Neural cell (in vitro differentiated cells): ENCODE data around the gene CD58. TPM values are rescaled to one million over a fixed set of nuclear protein-coding genes. Genes with fewer than 3 reads are reported as not detected.
"Not testable (repeated sequence)": the region's sequence is repeated elsewhere in the genome, so short reads cannot be mapped to it uniquely, and the experiment has no call there.

Experiments
- H2AFZ ChIP-seq: fragments of 200-600, 300-800 bp; sonication (generic), shearing (Covaris generic); 2 replicates; pipeline ENCODE4 v1.6.0; 2014; ENCODE audit warnings: low read depth, mild to moderate bottlenecking, antibody characterized with exemption, low read length, moderate library complexity
- H3F3A ChIP-seq: fragments of 200-600 bp; shearing (Covaris generic); 2 replicates; pipeline ENCODE4 v1.6.1; 2016; ENCODE audit warnings: mild to moderate bottlenecking, moderate library complexity, mixed read lengths, antibody characterized with exemption, low read length; ENCODE audit not compliant: insufficient read depth, poor library complexity, severe bottlenecking
- H3K27ac ChIP-seq: fragments of 200-600, 300-800 bp; sonication (generic), shearing (Covaris generic); 2 replicates; pipeline ENCODE4 v1.5.1; 2014; ENCODE audit warnings: mild to moderate bottlenecking, low read length, moderate library complexity
- H3K27me3 ChIP-seq: fragments of 300-800, 200-600 bp; sonication (generic), shearing (Covaris generic); 2 replicates; pipeline ENCODE4 v1.6.0; 2014; ENCODE audit warnings: mild to moderate bottlenecking, low read depth, low read length, moderate library complexity; ENCODE audit not compliant: insufficient read depth
- H3K36me3 ChIP-seq: fragments of 300-800, 200-600 bp; sonication (generic), shearing (Covaris generic); 2 replicates; pipeline ENCODE4 v1.5.1; 2014; ENCODE audit warnings: mild to moderate bottlenecking, antibody characterized with exemption, low read length, moderate library complexity; ENCODE audit not compliant: insufficient read depth
- H3K4me2 ChIP-seq: fragments of 300-800, 200-600 bp; sonication (generic), shearing (Covaris generic); 2 replicates; pipeline ENCODE4 v1.6.0; 2014; ENCODE audit warnings: mild to moderate bottlenecking, low read length
- H3K4me3 ChIP-seq: fragments of 300-800, 200-600 bp; sonication (generic), shearing (Covaris generic); 2 replicates; pipeline ENCODE4 v1.5.1; 2014; ENCODE audit warnings: mild to moderate bottlenecking, low read length, moderate library complexity
- H3K79me2 ChIP-seq: fragments of 200-600 bp; shearing (Covaris generic); replicated peaks from 2 replicates; pipeline ENCODE4 v1.6.0; 2014; ENCODE audit warnings: mild to moderate bottlenecking, low read length, moderate library complexity; ENCODE audit not compliant: insufficient read depth
- H3K9ac ChIP-seq: fragments of 300-800, 200-600 bp; sonication (generic), shearing (Covaris generic); 2 replicates; pipeline ENCODE4 v1.6.1; 2016; ENCODE audit warnings: mild to moderate bottlenecking, low read length, mixed read lengths
- H3K9me2 ChIP-seq: fragments of 200-600 bp; shearing (Covaris generic); 2 replicates; pipeline ENCODE4 v1.6.1; 2016; ENCODE audit warnings: mild to moderate bottlenecking, low read length, mixed read lengths; ENCODE audit not compliant: insufficient read depth
- H3K9me3 ChIP-seq: fragments of 200-600, 300-800 bp; sonication (generic), shearing (Covaris generic); 2 replicates; pipeline ENCODE4 v1.6.1; 2016; ENCODE audit warnings: mild to moderate bottlenecking, mixed run types, low read length, moderate library complexity, mixed read lengths
- H4K20me1 ChIP-seq: fragments of 200-600 bp; shearing (Covaris generic); 2 replicates; pipeline ENCODE4 v1.6.1; 2016; ENCODE audit warnings: mild to moderate bottlenecking, mixed run types; ENCODE audit not compliant: insufficient read depth
- CTCF ChIP-seq: fragments of 450-650 bp; IDR thresholded peaks from 2 replicates; pipeline ENCODE4 v1.5.1; 2014; ENCODE audit warnings: antibody characterized with exemption, mild to moderate bottlenecking, moderate library complexity; ENCODE audit not compliant: poor library complexity, severe bottlenecking
- EP300 ChIP-seq: fragments of 450-650 bp; conservative IDR thresholded peaks from 2 replicates; pipeline ENCODE4 v1.6.1; 2014; ENCODE audit warnings: antibody characterized with exemption, mild to moderate bottlenecking, moderate library complexity; ENCODE audit not compliant: poor library complexity, severe bottlenecking
- EZH2 ChIP-seq: fragments of 200-600, 300-800 bp; shearing (Covaris generic), sonication (generic); IDR thresholded peaks from 2 replicates; pipeline ENCODE4 v1.6.1; 2014; ENCODE audit warnings: antibody characterized with exemption, low read length, borderline replicate concordance, mild to moderate bottlenecking; ENCODE audit not compliant: insufficient read depth, poor library complexity, severe bottlenecking
- MXI1 ChIP-seq: fragments of 450-650 bp; conservative IDR thresholded peaks from 2 replicates; pipeline ENCODE4 v1.6.1; 2014; ENCODE audit warnings: antibody characterized with exemption, mild to moderate bottlenecking; ENCODE audit not compliant: poor library complexity, severe bottlenecking
- POLR2AphosphoS5 ChIP-seq: IDR thresholded peaks from 2 replicates; pipeline ENCODE4 v1.6.1; 2012
- RAD21 ChIP-seq: fragments of 450-650 bp; conservative IDR thresholded peaks from 2 replicates; pipeline ENCODE4 v1.6.1; 2014; ENCODE audit warnings: antibody characterized with exemption, mild to moderate bottlenecking, moderate library complexity
- SMC3 ChIP-seq: fragments of 450-650 bp; conservative IDR thresholded peaks from 2 replicates; pipeline ENCODE4 v1.6.1; 2014; ENCODE audit warnings: antibody characterized with exemption, mild to moderate bottlenecking, moderate library complexity; ENCODE audit not compliant: poor library complexity
- TAF1 ChIP-seq: IDR thresholded peaks from 2 replicates; pipeline ENCODE4 v1.6.1; 2012; ENCODE audit warnings: low read depth
- polyA plus RNA-seq: library from polyadenylated mRNA; depleted of rRNA; stranded (reverse); fragments of >200 nt; gene quantifications from 2 replicates; pipeline ENCODE4 v1.2.3, GENCODE V29; 2014
- TF ChIP-seq, protein P1 (sequence below): IDR thresholded peaks from 2 replicates; pipeline ENCODE4 v1.6.1; 2012; ENCODE audit warnings: borderline replicate concordance

Gene CD58
- polyA plus RNA-seq, 1 donor from 2014 or later = 1.8 TPM

DNA sequence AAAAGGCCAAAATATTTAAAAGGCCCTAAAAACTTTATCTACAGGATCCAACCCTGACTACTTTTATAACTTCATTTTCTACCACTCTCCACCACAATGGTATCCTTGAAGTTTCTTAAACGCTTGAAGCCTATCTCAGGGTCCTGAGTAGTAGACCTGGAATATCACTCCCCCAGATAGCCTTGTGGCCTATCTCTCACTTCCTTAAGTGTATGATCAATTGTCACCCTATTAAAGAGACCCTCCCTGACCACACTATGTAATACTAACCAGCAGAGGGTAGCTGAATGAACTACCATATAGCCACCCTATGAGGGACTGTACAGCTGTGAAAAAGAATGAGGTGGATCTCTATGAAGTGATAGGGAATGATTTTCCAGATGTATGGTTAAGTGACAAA lies 5.6 kb downstream of the CD58 start:
- Histone ChIP-seq H3K4me3 (no peak overlapping the region), H3K4me2 (no peak overlapping the region), H4K20me1 (no peaks in the 10 kb centered on the region), H3K9ac (no peak overlapping the region), H3K36me3 (no peaks in the 10 kb centered on the region), H2AFZ (no peak overlapping the region), H3K27me3 (peaks cover 4% of the 10 kb centered on the region), H3K9me2 (no peaks in the 10 kb centered on the region), H3K79me2 (no peaks in the 10 kb centered on the region), H3F3A (no peaks in the 10 kb centered on the region), H3K9me3 (no peaks in the 10 kb centered on the region), H3K27ac (no peak overlapping the region)
- no peak for TF ChIP-seq SMC3
- TF ChIP-seq TAF1 = no peak
- no peak for TF ChIP-seq CTCF
- no peak for TF ChIP-seq POLR2AphosphoS5
- no peak for TF ChIP-seq EZH2
- TF ChIP-seq, protein P1, sequence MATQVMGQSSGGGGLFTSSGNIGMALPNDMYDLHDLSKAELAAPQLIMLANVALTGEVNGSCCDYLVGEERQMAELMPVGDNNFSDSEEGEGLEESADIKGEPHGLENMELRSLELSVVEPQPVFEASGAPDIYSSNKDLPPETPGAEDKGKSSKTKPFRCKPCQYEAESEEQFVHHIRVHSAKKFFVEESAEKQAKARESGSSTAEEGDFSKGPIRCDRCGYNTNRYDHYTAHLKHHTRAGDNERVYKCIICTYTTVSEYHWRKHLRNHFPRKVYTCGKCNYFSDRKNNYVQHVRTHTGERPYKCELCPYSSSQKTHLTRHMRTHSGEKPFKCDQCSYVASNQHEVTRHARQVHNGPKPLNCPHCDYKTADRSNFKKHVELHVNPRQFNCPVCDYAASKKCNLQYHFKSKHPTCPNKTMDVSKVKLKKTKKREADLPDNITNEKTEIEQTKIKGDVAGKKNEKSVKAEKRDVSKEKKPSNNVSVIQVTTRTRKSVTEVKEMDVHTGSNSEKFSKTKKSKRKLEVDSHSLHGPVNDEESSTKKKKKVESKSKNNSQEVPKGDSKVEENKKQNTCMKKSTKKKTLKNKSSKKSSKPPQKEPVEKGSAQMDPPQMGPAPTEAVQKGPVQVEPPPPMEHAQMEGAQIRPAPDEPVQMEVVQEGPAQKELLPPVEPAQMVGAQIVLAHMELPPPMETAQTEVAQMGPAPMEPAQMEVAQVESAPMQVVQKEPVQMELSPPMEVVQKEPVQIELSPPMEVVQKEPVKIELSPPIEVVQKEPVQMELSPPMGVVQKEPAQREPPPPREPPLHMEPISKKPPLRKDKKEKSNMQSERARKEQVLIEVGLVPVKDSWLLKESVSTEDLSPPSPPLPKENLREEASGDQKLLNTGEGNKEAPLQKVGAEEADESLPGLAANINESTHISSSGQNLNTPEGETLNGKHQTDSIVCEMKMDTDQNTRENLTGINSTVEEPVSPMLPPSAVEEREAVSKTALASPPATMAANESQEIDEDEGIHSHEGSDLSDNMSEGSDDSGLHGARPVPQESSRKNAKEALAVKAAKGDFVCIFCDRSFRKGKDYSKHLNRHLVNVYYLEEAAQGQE = no peak
- no peak for TF ChIP-seq RAD21
- no peak for TF ChIP-seq MXI1
- no peak for TF ChIP-seq EP300

- H3K79me2 ChIP-seq = no peaks in the 10 kb centered on the region
- no peaks in the 10 kb centered on the region for H3K9me2 ChIP-seq
- H3K9ac ChIP-seq = no peak overlapping the region
- TF ChIP-seq TAF1 (no peak), EZH2 (no peak), SMC3 (no peak), CTCF (no peak)
- H3K36me3 ChIP-seq = no peaks in the 10 kb centered on the region
- no peak overlapping the region for H3K4me3 ChIP-seq
- H3K9me3 ChIP-seq = no peaks in the 10 kb centered on the region
- H3K27ac ChIP-seq = no peak overlapping the region
- no peaks in the 10 kb centered on the region for H4K20me1 ChIP-seq
- no peaks in the 10 kb centered on the region for H3K27me3 ChIP-seq
- no peaks in the 10 kb centered on the region for H3F3A ChIP-seq
- H3K4me2 ChIP-seq = no peak overlapping the region
- no peak overlapping the region for H2AFZ ChIP-seq
These were observed 6.4 kb downstream of the CD58 start for GRCh38 chr1:116564426-116564825.

DNA sequence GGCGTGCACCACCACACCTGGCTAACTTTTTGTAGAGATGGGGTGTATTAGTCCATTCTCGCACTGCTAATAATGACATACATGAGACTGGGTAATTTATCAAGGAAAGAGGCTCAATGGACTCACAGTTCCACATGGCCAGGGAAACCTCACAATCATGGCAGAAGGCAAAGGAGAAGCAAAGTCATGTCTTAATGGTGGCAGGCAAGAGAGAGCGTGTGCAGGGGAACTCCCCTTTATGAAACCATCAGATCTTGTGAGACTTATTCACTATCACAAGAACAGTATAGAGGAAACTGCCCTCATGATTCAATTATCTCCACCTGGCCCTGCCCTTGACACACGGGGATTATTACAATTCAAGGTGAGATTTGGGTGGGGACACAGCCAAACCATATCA lies 8.4 kb downstream of the CD58 start:
- not testable (repeated sequence) for H4K20me1 ChIP-seq, H3K9ac ChIP-seq, H3K79me2 ChIP-seq, H3K9me2 ChIP-seq, H2AFZ ChIP-seq, H3K27ac ChIP-seq, H3F3A ChIP-seq, H3K4me2 ChIP-seq, H3K27me3 ChIP-seq, H3K36me3 ChIP-seq, H3K4me3 ChIP-seq, H3K9me3 ChIP-seq
